Fibroblast of the aortic adventitia (primary cell): ENCODE measurements around the gene DLGAP1. TPM values are rescaled to one million over a fixed set of nuclear protein-coding genes. Genes with fewer than 3 reads are reported as not detected.

ENCODE experiments used
- DNase-seq: peaks from one replicate; pipeline ENCODE4 v3.0.0-alpha.2; 2010; ENCODE audit warnings: low read depth
- H3K4me3 ChIP-seq: 2 replicates; pipeline ENCODE4 v1.5.1; 2011; ENCODE audit warnings: low read depth, mild to moderate bottlenecking, control low read depth, low read length, moderate library complexity
- total RNA-seq: library from RNA; depleted of rRNA; stranded (reverse); fragments of >200 nt; gene quantifications from 2 replicates; pipeline ENCODE4 v1.2.3, GENCODE V29; 2012; ENCODE audit warnings: low replicate concordance
- TF ChIP-seq, protein P1 (sequence below): IDR thresholded peaks from 2 replicates; pipeline ENCODE4 v1.5.1; 2011; ENCODE audit warnings: mild to moderate bottlenecking, low read length, control low read depth, inconsistent platforms; ENCODE audit not compliant: insufficient read depth

The DLGAP1 gene
- total RNA-seq, 1 donor = 1.4 TPM

DNA sequence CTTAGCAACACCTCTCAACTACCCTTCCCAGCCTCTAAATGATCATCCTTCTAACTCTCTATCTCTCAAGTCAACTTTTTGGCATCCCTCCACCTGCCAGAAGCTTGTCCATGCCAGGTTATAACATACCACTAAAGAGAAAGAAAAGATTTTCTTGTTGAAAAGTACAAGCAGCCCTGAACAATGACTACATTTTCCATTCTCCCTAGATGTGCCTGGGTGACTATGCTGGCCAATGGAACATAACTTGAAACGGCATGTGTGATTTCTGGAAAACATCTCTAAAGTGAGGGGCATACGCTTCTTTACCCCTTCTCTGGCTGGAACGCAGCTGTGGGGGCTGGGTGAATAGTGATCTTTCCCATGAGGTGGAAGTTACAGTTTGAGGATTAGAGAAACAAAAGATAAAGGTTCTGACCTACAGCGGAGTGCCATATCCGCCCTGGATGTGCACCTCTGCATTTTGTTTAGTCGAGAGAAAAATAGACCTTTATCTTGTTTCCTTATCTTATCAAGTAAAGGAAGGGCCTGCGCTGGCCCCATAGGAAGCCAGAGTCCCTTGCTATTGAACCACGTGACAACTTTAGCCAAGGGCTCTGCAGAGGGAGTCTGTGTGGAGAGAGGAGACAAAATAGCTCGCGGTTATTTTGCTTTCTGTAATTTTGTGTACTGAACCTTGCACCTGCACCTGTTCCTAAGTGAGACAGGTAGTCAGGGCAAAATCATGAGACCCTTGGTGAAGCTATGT, 568.4 kb downstream of the DLGAP1 start:
- TF ChIP-seq, protein P1, sequence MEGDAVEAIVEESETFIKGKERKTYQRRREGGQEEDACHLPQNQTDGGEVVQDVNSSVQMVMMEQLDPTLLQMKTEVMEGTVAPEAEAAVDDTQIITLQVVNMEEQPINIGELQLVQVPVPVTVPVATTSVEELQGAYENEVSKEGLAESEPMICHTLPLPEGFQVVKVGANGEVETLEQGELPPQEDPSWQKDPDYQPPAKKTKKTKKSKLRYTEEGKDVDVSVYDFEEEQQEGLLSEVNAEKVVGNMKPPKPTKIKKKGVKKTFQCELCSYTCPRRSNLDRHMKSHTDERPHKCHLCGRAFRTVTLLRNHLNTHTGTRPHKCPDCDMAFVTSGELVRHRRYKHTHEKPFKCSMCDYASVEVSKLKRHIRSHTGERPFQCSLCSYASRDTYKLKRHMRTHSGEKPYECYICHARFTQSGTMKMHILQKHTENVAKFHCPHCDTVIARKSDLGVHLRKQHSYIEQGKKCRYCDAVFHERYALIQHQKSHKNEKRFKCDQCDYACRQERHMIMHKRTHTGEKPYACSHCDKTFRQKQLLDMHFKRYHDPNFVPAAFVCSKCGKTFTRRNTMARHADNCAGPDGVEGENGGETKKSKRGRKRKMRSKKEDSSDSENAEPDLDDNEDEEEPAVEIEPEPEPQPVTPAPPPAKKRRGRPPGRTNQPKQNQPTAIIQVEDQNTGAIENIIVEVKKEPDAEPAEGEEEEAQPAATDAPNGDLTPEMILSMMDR = no peak
- no peak overlapping the region for H3K4me3 ChIP-seq
- no peak for DNase-seq

DNA sequence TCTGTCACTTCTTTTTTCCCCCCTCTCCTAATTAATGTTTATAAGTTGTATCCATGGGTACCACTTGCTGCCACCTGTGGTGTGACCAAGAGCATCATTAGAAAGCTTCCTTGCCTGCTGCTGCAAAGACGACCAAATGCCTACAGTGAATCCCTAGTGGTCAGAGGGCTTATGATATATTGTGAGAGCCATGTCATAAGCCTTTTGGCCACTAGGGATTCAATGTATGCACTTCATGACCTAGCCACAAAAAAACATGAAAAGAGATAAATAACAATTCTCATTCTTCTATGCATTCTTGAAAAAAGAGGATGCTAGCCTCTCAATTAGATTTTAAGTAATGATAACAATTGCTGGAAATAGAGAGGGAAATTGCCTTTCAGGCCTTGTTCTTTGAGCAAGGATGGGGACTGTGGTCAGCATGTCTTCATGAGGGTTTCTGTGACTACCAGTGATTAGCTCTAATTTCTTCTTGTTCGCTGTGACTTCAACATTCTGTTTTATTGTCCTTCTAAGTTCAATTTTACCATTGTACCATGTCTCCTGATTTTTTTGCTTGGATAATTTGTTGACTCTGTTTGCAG, 569.8 kb downstream of the DLGAP1 start:
- TF ChIP-seq, protein P1 = peak; percentile 16
- H3K4me3 ChIP-seq = no peak overlapping the region
- DNase-seq = no peak

DNA sequence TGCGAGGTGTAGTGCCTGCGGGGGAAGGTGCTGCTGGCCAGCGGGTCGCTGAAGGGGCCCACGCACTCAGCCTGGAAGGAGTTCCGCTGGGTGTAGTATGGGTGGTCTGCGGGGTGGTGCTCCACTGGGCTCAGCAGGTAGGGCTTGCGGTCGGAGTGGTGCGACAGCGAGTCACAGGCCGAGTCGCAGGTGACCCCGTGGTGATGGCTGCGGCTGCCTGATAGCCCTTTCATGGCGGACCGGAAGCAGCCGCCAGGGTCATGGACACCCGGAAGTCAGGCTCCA, 575.3 kb downstream of the DLGAP1 start:
- TF ChIP-seq, protein P1 = no peak
- no peak overlapping the region for H3K4me3 ChIP-seq
- DNase-seq = no peak

DNA sequence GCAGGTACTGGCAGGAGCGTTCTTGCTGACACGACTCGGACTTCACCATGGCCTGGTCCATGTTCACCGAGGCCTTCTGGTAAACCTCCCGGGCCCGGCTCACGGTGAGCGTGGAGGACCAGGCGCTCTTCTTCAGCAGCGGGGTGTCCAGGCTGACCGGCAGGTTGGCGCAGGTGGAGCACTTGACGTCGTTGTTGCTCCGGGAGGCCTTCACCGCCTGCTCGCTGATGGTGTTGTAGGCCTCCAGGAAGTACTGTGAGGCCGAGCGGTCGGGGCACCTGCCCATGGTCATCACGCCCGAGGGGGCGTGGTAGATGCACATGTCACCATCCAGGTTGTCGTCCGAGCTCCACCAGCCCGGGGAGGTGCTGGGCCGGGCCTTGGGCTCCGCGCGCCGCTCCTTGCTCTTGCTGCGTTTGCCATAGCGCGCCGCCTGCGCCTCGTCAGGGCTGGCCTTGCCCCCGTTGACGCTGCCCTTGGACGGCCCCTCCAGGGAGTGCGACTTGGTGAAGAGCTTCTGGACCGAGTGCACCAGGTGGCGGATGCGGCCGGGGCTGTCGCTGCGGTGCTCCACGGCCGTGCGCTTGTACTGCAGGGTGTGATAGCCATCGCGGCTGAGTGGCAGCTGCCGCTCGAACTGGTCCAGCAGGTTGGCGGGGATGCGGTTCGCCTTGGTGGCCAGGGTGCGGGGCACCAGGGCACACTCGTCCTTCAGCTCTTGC, 575.8 kb downstream of the DLGAP1 start:
- H3K4me3 ChIP-seq = no peak overlapping the region
- TF ChIP-seq, protein P1 = no peak
- DNase-seq = no peak

DNA sequence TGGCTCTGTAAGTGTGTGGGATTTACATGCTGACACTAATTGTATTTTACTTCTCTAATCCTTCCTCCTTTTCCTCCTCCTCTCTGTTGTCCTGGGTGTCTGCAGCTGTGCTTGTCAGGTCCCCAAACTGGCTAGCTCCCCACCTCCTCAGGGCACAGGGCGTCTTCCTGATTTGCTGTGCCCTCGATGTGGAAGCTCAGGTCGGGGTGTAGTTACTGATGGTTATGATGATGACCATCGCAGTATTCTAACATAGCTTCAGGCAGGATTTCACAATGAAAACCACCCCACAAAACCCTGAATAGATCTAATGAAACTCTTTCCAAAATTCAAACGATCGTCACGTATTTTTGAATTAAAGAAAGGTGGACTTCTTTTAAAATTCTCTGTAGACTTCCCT, 576.7 kb downstream of the DLGAP1 start:
- TF ChIP-seq, protein P1 = no peak
- no peak for DNase-seq
- no peak overlapping the region for H3K4me3 ChIP-seq

DNA sequence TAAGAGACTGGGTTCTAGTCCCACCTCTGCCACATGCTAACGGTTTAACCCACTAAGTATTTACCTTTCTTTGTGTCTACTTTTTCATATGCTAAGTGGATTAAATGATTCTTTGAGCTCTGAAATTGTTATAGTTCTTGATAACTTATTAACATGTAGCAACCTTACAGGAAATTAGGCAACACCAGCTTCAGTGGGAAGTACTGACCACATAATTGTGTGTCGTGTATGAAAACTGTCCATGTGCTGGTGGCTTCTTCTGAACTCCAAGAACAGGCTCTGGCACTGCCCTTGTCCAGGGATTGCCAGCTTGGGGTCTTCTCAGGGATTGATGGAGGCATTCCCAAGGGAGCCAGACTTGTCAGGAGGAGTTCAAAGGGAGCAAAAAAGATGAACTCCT, 577.4 kb downstream of the DLGAP1 start:
- peak; percentile 42 for DNase-seq
- TF ChIP-seq, protein P1 = no peak
- no peak overlapping the region for H3K4me3 ChIP-seq
